Subcutaneous adipose tissue (tissue), 4 donors: ENCODE measurements around the gene CFAP97D2. TPM values are rescaled to one million over a fixed set of nuclear protein-coding genes. Genes with fewer than 3 reads are reported as not detected.

Experiments
- CTCF ChIP-seq: fragments of 450-650 bp; IDR thresholded peaks from one replicate; pipeline ENCODE4 v1.5.1; 2016; ENCODE audit warnings: low read depth, mild to moderate bottlenecking, control low read depth, antibody characterized with exemption, moderate library complexity
- total RNA-seq, 4 donors: library from RNA; depleted of rRNA; stranded (reverse); fragments of >200 nt; gene quantifications; one replicate each; pipeline ENCODE4 v1.1.0, GENCODE V29; 2016

The CFAP97D2 gene
- total RNA-seq, result not detected

DNA sequence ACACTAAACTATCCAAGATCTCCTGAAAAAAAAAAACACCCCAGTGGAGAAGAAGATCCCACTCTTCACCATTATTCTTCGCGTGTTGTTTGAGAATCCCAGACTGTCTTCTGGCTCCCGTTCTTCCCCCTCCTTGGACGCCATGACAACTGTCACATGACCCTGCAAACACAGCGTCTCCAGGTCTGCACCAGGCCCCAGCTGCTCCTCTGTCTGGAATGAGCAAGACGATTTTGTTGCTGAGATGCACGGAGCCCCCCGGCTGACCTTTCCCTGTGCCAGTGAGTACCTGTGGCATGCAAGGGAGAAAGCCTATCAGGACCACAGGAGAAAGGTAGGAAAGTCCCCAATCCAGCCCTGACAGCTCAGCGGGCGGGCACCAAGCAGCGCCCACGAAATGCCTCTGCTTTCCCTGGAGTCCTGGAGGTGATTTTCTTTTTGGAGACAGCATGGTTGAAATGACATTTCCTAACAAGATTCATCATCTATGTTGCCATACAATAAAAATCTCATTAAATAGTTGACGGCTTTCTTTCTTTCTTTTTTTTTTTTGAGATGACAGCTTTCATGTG is at the start of gene CFAP97D2:
Gene CFAP97D2, plus strand, starts transcription at position 171 of the 572 bp plus-strand sequence. Its CDS starts 74 bp downstream, at position 245.
- no peak for TF ChIP-seq CTCF

DNA sequence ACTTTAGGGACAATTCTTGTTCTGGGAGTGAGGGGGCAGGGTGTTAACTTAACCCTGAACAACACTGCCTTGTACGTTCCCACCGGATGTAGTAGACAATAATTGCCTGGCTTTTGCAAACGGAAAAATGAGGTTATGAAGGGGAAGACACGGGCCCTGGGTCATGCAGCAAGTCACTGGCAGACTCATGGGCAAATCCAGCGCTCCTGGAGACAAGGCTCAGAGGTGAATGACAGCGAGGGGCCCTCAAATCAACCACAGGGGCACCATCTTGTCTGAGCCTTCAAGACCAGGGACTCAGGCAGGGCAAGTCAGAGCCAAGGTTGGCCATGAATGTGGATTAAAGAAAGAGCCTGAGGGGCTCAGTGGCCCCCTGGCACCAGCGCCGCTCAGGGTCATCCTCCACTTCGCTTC is 49.4 kb upstream of the CFAP97D2 start:
- no peak for TF ChIP-seq CTCF

DNA sequence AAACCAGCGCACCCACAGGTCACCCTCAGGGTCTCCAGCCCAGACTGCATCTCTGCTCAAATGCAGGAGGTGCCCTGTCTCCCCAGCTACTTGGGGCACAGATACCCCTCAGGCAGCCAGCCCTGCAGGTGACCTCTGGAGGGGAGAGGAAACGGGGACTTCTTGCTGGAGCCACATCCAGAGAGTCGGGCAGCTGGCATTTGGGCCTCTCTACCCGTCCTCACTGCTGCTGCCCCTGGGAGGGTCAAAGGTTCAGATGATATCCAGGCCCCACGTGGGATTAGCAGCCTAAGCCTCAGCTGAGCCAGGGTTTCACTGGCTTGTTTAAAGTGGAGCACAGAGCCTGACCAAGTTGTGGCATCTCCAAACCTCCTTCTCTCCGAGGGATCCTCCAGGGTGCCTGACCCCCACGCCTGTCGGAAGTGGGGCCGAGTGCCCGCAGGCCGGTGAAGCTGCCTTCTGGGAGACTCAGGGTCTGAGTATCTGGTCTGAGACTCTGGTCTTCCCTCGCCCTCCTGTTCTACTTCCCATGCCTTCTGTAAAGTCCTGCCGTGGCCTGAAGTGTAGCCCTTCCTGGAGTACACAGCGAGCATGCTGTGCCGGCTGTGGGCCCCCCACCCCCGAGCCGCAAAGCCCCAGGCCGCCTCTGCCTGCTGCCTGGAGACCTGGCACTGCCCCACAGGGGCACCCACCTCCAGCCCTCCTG is 48.8 kb upstream of the CFAP97D2 start:
- TF ChIP-seq CTCF, result no peak

DNA sequence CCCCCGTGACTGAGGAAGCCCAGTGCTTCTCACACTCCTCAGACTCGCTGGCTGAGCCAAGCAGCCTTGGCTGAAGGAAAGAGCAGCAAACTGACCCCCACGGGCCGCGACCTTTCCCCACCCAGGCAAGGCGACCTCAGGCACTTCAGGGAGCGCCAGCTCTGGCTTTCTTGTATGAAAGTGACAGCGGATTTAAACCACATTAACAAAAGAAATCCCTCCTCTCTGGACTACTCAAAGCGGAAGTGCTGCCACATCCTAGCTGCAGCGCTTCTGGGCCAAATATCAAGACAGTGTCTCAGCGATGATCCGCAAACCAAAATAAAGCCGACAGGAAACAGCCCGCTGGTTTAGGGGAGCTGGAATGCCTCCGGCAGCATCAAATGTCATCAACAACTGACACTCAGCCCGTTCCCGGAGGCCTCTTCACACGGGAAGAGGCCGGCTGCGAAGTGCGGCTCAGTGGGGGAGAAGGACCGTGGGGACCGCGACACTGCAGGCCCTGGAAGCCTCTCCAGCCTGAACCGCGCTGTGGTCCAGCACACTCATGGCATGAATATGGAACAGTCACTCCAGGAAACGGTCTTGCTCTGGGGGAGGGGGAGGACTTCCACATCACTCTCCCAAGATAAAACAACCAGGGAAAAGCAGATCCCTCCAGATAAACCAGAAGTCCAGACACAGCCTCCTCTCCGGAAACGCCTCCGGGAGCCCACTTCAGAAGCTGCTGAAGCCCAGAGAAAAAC is 48.0 kb upstream of the CFAP97D2 start:
- no peak for TF ChIP-seq CTCF

DNA sequence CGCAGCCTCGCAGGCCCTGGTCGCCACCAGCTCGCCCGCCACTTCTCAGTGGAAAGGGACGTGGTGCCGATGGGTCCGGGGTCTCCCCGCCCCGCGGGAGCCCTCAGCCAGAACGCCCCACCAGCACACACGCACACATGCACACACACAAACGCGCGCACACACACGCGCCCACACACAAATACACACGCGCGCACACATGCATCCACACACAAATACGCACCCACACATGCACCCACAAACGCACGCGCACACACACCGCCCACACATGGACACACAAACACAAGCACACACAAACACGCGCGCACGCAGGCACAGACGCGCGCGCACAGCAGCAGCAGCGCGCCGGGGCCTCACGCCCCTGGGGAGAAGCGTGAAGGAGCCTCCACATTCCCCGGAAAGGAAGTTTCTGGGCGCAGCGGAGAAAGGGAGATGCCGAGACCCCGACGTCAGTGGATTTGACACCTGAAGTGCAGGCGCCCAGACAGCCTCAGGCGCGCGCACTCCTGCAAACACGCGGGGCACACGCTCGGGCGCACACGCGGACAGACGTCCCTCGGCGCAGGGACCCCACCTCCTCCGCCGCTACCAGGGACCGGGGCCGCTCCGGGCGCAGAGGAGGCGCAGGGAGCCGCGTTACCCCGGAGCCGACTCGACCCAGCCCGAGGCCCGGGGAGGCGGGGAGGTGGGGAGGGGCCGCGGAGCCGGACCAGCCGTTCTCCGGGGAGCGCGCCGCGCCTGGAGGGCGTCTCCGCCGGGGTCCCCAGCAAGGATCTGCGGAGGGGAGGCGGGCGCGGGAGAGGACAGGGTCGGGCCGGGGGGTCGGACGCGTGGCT is 47.3 kb upstream of the CFAP97D2 start:
- no peak for TF ChIP-seq CTCF

DNA sequence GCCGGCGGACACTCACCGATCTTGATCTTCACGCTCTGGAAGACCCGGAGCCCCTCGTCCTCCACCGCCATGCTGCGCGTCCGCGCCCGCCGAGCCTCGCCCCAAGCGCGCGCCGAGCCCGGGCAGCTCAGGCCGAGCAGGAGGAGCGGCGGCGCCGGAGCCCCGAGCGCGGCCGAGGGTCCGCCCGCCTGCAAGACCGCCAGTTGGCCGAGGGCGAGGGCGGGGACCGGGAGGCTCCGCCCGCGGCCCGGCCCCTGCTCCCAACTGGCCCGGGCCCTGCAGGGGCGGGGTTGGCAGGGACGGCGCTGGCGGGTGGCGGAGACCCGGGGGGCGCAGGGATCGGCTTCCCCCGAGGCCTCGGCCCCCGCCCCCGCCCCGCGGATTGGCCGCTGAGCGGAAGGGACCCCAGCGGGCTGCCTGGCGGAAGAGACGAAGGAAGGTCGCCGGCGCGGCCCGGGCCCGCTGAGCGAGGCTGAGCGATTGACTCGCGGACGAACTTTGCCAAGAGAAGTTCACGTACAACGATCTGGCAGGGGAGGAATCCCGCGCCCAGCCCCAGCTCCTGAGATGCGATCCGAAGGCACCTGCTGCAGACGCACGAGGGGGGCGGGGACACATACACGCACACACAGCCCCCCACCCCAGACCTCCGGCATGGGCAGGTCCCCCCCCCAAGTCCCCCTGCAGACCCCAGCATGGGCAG is 46.5 kb upstream of the CFAP97D2 start, which contains the start of gene RASA3:
Gene RASA3, minus strand, starts transcription at position 205 of the 703 bp plus-strand sequence. Its CDS starts 134 bp downstream, at position 71.
- no peak for TF ChIP-seq CTCF
